Keratinocyte (primary cell): ENCODE data around the gene DNMBP.

Experiments
- EZH2 ChIP-seq: IDR thresholded peaks from one replicate; pipeline ENCODE4 v1.6.1; 2012; ENCODE audit warnings: inconsistent platforms, mild to moderate bottlenecking, low read length, moderate library complexity
- TF ChIP-seq, protein P1 (sequence below), 3 experiments: IDR thresholded peaks in 1 of 3; conservative IDR thresholded peaks in 1 of 3; optimal IDR thresholded peaks in 1 of 3; 2 replicates in 2 of 3; 3 replicates in 1 of 3; pipeline versions ENCODE3 to v1.5.1; 2011; ENCODE audit warnings: low read length in 3 of 3, mild to moderate bottlenecking in 3 of 3, moderate library complexity in 2 of 3, control low read depth in 1 of 3, inconsistent platforms in 1 of 3; ENCODE audit not compliant: insufficient read depth in 2 of 3; ENCODE audit errors: extremely low read depth in 1 of 3

- no peak for TF ChIP-seq EZH2
- TF ChIP-seq, protein P1, sequence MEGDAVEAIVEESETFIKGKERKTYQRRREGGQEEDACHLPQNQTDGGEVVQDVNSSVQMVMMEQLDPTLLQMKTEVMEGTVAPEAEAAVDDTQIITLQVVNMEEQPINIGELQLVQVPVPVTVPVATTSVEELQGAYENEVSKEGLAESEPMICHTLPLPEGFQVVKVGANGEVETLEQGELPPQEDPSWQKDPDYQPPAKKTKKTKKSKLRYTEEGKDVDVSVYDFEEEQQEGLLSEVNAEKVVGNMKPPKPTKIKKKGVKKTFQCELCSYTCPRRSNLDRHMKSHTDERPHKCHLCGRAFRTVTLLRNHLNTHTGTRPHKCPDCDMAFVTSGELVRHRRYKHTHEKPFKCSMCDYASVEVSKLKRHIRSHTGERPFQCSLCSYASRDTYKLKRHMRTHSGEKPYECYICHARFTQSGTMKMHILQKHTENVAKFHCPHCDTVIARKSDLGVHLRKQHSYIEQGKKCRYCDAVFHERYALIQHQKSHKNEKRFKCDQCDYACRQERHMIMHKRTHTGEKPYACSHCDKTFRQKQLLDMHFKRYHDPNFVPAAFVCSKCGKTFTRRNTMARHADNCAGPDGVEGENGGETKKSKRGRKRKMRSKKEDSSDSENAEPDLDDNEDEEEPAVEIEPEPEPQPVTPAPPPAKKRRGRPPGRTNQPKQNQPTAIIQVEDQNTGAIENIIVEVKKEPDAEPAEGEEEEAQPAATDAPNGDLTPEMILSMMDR (optimal IDR thresholded peaks at IDR 0.05 in 1 of 3, IDR thresholded peaks at IDR 0.05 in 1 of 3, conservative IDR thresholded peaks at IDR 0.05 in 1 of 3; ENCODE audit: extremely low read depth in 1 of 3, insufficient read depth in 2 of 3, low read length in 3 of 3), result no peak
Observed at GRCh38 chr10:100025576-100025975, 15.8 kb upstream of the DNMBP start.
